CD4-positive, CD25-positive, alpha-beta regulatory T cell (primary cell): ENCODE results near the gene RAPGEF4. TPM values are rescaled to one million over a fixed set of nuclear protein-coding genes. Genes with fewer than 3 reads are reported as not detected.

Experiments
- ATAC-seq, 2 donors: fragments of 150-1000 bp; cut with Tn5 transposase; one replicate each; pipeline ENCODE4 v1.10.0; 2021; ENCODE audit warnings: low read depth in 2 of 2, moderate number of reproducible peaks in 2 of 2, moderate library complexity in 1 of 2
- DNase-seq, 3 donors: peaks; one replicate each; pipeline versions ENCODE4 v3.0.0 to v3.0.0-alpha.2; 2012 to 2022; ENCODE audit warnings: mixed read lengths in 1 of 3
- H3K27ac ChIP-seq: one replicate; pipeline ENCODE4 v1.7.0; 2013; ENCODE audit warnings: mild to moderate bottlenecking, low read length; ENCODE audit not compliant: insufficient read depth, poor library complexity, severe bottlenecking
- H3K27me3 ChIP-seq: one replicate; pipeline ENCODE4 v1.7.0; 2013; ENCODE audit warnings: low read length; ENCODE audit not compliant: control insufficient read depth, insufficient read depth
- H3K36me3 ChIP-seq: one replicate; pipeline ENCODE4 v1.7.0; 2013; ENCODE audit warnings: mild to moderate bottlenecking, low read length, moderate library complexity; ENCODE audit not compliant: control insufficient read depth, insufficient read depth
- H3K4me1 ChIP-seq: 2 replicates; pipeline ENCODE4 v1.7.0; 2013; ENCODE audit warnings: mild to moderate bottlenecking, low read length; ENCODE audit not compliant: insufficient read depth, control insufficient read depth, poor library complexity, severe bottlenecking
- H3K4me3 ChIP-seq: one replicate; pipeline ENCODE4 v1.7.0; 2013; ENCODE audit warnings: low read depth, mild to moderate bottlenecking, low read length, moderate library complexity
- H3K9me3 ChIP-seq, 2 experiments: 1 replicate in 1 of 2; 2 replicates in 1 of 2; pipeline ENCODE4 v1.7.0; 2013; ENCODE audit warnings: low read length in 2 of 2, mild to moderate bottlenecking in 1 of 2, moderate library complexity in 1 of 2; ENCODE audit not compliant: control insufficient read depth in 2 of 2
- H3K27ac Mint-ChIP-seq, 3 donors: one replicate each; pipeline ENCODE4 v1.8.0; 2020 to 2022; ENCODE audit warnings: mild to moderate bottlenecking in 3 of 3, mixed read lengths in 3 of 3, moderate library complexity in 2 of 3
- H3K27me3 Mint-ChIP-seq: one replicate; pipeline ENCODE4 v1.8.0; 2022; ENCODE audit warnings: mild to moderate bottlenecking, mixed read lengths
- H3K36me3 Mint-ChIP-seq: one replicate; pipeline ENCODE4 v1.8.0; 2020; ENCODE audit warnings: mixed read lengths
- H3K4me1 Mint-ChIP-seq, 4 donors: one replicate each; pipeline ENCODE4 v1.8.0; 2020 to 2022; ENCODE audit warnings: mixed read lengths in 4 of 4, mild to moderate bottlenecking in 1 of 4
- H3K4me3 Mint-ChIP-seq, 4 donors: one replicate each; pipeline ENCODE4 v1.8.0; 2020 to 2022; ENCODE audit warnings: mild to moderate bottlenecking in 4 of 4, mixed read lengths in 4 of 4, moderate library complexity in 3 of 4
- H3K9me3 Mint-ChIP-seq, 7 donors: one replicate each; pipeline ENCODE4 v1.8.0; 2020 to 2022; ENCODE audit warnings: mixed read lengths in 7 of 7, mild to moderate bottlenecking in 3 of 7, moderate library complexity in 2 of 7
- polyA plus RNA-seq, 4 donors: library from polyadenylated mRNA; unstranded; fragments of 300-500 nt; fragmentation: Illumina TruSeq; gene quantifications; one replicate each; pipeline ENCODE4 v1.2.3, GENCODE V29; 2021
- total RNA-seq: library from RNA; stranded (reverse); gene quantifications from one replicate; pipeline ENCODE4 v1.2.3, GENCODE V29; 2022

RAPGEF4 gene
- total and polyA plus RNA-seq, 5 donors from 2014 or later: 1.4 TPM; not detected in 4

- Histone ChIP-seq H3K27ac (no peak overlapping the region), H3K9me3 (no peaks in the 10 kb centered on the region), H3K36me3 (no peaks in the 10 kb centered on the region), H3K4me3 (no peak overlapping the region), H3K27me3 (no peaks in the 10 kb centered on the region), H3K4me1 (no peaks in the 10 kb centered on the region)
- peaks cover 0 to 14% (median 0%) of the 10 kb centered on the region in 7 donors for H3K9me3 Mint-ChIP-seq
- peaks cover 4% of the 10 kb centered on the region for H3K36me3 Mint-ChIP-seq
- H3K4me1 Mint-ChIP-seq: no peaks in the 10 kb centered on the region
- DNase-seq (no peak), ATAC-seq (no peak)
- H3K4me3 Mint-ChIP-seq: no peak overlapping the region
- H3K27me3 Mint-ChIP-seq: peaks cover 4% of the 10 kb centered on the region
- H3K27ac Mint-ChIP-seq: no peak overlapping the region
These were observed 142.2 kb downstream of the RAPGEF4 start for GRCh38 chr2:172877826-172878225.

DNA sequence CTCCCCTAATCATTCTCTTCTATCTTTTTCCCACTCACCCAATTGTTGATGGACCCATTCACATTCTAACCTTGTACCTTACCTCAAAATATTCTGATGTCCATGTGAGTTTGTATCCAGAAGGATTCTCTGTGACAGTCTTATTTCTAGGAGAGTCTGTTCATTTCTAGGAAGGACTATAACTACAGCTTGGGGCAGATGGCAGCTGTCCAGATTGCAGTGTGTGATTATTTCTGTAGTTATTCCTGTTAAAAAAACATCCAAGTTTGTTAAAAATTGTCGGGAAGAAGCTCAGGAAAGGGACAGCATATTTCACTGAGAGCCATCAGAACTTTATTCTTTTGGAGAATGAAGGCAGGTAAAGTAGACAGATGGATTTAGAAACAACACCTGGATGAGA lies 142.6 kb downstream of the RAPGEF4 start:
- H3K4me3 Mint-ChIP-seq: no peak overlapping the region
- no peak overlapping the region for H3K27ac Mint-ChIP-seq
- no peak for ATAC-seq

DNA sequence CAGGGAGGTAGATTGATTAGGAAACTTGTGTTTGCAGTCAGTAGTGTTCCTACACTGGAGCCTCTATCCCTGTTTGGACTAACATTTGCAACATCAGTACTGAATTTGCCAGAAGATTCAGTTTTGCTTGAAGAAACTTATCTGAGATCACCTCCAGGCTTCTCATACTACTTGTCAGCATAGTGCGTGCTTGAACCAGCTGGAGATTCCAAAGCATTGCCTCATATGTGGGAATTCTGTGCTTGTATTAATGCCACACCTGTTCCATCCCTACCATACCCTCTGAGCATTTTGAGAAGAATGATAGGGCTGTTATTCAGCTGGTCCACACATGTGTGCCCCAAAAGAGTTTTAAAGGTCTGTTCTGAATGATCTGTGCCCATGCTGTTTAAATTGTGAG lies 148.7 kb downstream of the RAPGEF4 start:
- no peaks in the 10 kb centered on the region for H3K4me1 ChIP-seq
- no peak overlapping the region for H3K27ac ChIP-seq
- no peaks in the 10 kb centered on the region for H3K9me3 ChIP-seq
- no peaks in the 10 kb centered on the region for H3K4me1 Mint-ChIP-seq
- ATAC-seq (no peak), DNase-seq (no peak)
- no peaks in the 10 kb centered on the region for H3K36me3 ChIP-seq
- no peak overlapping the region for H3K4me3 ChIP-seq
- no peaks in the 10 kb centered on the region for H3K27me3 ChIP-seq
- no peak overlapping the region for H3K27ac Mint-ChIP-seq
- H3K9me3 Mint-ChIP-seq: peaks cover 0 to 3% (median 0%) of the 10 kb centered on the region in 7 donors
- peaks cover 12% of the 10 kb centered on the region for H3K27me3 Mint-ChIP-seq
- H3K4me3 Mint-ChIP-seq: no peak overlapping the region
- no peaks in the 10 kb centered on the region for H3K36me3 Mint-ChIP-seq

More for the DNA sequence above, 142.6 kb downstream of the RAPGEF4 start:
- H3K27ac ChIP-seq: no peak overlapping the region
- no peak for DNase-seq
- H3K9me3 Mint-ChIP-seq: peaks cover 0 to 14% (median 0%) of the 10 kb centered on the region in 7 donors
- no peaks in the 10 kb centered on the region for H3K36me3 ChIP-seq
- H3K27me3 Mint-ChIP-seq: peaks cover 4% of the 10 kb centered on the region
- H3K36me3 Mint-ChIP-seq: peaks cover 4% of the 10 kb centered on the region
- no peak overlapping the region for H3K4me3 ChIP-seq
- H3K4me1 Mint-ChIP-seq: no peaks in the 10 kb centered on the region
- H3K9me3 ChIP-seq: no peaks in the 10 kb centered on the region
- H3K4me1 ChIP-seq: no peaks in the 10 kb centered on the region
- no peaks in the 10 kb centered on the region for H3K27me3 ChIP-seq

DNA sequence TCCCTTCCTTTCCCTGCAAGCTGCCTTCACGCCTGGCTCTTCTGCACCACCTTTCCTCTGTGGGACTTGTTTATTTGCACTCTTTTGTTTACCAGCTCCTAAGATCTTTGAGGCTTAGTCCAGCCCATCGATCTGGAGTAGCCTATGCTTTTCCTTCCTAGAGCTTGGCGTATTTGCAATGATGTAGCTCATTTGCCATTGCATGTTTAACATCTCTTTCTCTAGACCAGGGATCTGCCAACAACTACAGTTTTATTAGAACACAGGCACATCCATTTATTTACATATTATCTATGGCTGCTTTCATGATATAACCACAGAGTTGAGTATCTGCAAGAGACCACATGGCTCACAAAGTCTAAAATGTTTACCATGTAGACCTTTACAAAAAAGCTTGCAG lies 150.4 kb downstream of the RAPGEF4 start:
- Histone ChIP-seq H3K27me3 (no peaks in the 10 kb centered on the region), H3K9me3 (no peaks in the 10 kb centered on the region), H3K27ac (no peak overlapping the region), H3K36me3 (no peaks in the 10 kb centered on the region), H3K4me3 (no peak overlapping the region), H3K4me1 (no peaks in the 10 kb centered on the region)
- Mint-ChIP-seq H3K27me3 (peaks cover 12% of the 10 kb centered on the region), H3K4me1 (no peaks in the 10 kb centered on the region), H3K36me3 (no peaks in the 10 kb centered on the region), H3K27ac (no peak overlapping the region), H3K9me3 (peaks cover 0 to 3% (median 0%) of the 10 kb centered on the region in 7 donors), H3K4me3 (no peak overlapping the region)
- DNase-seq (no peak), ATAC-seq (no peak)

GRCh38 chr2:172887280-172887679 lies 151.6 kb downstream of the RAPGEF4 start:
- Histone ChIP-seq H3K27me3 (no peaks in the 10 kb centered on the region), H3K27ac (no peak overlapping the region), H3K36me3 (no peaks in the 10 kb centered on the region), H3K4me1 (no peaks in the 10 kb centered on the region), H3K4me3 (no peak overlapping the region), H3K9me3 (no peaks in the 10 kb centered on the region)
- no peak overlapping the region for H3K27ac Mint-ChIP-seq
- peaks cover 12% of the 10 kb centered on the region for H3K27me3 Mint-ChIP-seq
- no peaks in the 10 kb centered on the region for H3K36me3 Mint-ChIP-seq
- no peaks in the 10 kb centered on the region for H3K4me1 Mint-ChIP-seq
- no peak overlapping the region for H3K4me3 Mint-ChIP-seq
- ATAC-seq (no peak), DNase-seq (no peak)
- no peaks in the 10 kb centered on the region for H3K9me3 Mint-ChIP-seq

DNA sequence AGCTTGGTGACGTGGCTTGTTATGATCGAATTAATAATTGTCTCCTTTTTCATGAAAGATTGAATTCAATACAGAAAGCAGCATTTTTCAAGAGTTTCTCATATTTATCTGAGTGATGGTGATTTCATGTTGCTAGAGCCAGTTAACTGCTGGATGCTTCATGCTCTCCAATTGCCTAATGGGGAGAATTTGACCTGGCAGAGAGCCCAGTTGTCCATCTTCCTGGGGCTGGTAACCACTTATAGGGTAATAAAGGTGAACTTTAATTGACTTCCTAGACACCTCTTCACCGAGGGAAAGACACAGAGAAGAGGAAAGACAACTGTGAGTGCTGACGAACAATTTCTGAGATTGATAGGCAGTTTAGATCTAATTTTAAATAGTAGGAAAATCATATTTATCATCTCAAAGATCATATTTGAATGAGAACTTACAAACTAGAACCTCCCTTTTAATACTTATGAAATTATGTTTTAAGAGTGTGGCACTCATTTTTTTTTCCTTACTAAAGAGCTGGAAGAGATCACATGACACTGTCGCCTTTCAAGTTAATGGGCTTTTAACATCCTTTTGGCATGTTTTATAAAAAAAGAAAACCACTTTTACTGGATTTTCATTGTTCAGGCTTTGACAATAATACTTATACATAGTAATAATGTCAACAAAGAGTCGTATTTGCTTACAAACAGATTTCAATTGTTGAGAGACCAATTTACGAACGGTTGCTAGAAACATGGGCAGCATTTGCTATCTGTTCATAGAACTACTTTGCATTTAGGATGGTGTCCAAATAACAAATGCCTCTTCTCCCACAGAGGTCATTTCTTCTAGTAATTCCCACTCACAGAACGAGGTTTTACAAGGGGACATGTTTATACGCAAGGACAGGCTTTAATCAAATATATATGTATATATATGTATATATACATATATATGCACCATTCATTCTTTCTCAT lies 153.3 kb downstream of the RAPGEF4 start:
- H3K9me3 Mint-ChIP-seq: no peaks in the 10 kb centered on the region
- H3K27ac ChIP-seq: no peak overlapping the region
- H3K27me3 ChIP-seq: no peaks in the 10 kb centered on the region
- no peaks in the 10 kb centered on the region for H3K4me1 Mint-ChIP-seq
- no peak overlapping the region for H3K4me3 ChIP-seq
- no peak for ATAC-seq
- no peak overlapping the region for H3K4me3 Mint-ChIP-seq
- no peak overlapping the region for H3K27ac Mint-ChIP-seq
- H3K9me3 ChIP-seq: no peaks in the 10 kb centered on the region
- DNase-seq: no peak
- no peaks in the 10 kb centered on the region for H3K36me3 Mint-ChIP-seq
- H3K36me3 ChIP-seq: no peaks in the 10 kb centered on the region
- H3K27me3 Mint-ChIP-seq: peaks cover 9% of the 10 kb centered on the region
- no peaks in the 10 kb centered on the region for H3K4me1 ChIP-seq

DNA sequence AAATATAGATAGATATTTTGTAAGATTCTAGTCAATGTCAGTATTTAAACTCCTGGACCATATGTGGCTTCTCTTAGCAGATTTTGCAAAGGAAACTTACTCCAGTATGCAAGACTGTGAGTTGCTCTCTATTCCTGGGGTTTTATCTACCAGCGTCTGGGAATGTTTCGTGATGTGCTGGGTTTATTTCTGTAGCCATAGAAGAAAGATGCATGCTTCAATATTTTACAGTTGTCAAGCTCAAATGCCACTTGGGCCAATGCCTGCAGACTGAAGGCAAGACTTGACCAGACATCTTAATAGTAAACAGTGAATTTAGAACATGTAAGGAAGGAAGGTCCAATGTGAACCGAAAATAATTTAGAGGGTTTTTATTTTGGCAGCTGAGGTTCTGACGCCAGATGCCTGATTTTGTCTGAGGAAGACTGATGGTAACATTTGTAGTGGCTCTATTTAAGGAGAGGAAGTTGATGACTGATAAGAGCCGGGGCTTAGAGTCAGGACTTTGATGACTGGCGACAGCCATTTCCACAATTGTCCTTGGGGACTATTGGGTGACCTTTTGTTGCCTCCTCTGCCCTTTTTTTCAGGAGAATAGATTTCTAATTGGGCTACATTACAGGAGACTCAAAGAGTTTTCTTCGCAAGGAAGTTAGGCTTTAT lies 154.3 kb downstream of the RAPGEF4 start:
- Histone ChIP-seq H3K27ac (no peak overlapping the region), H3K4me1 (no peaks in the 10 kb centered on the region), H3K4me3 (no peak overlapping the region), H3K36me3 (no peaks in the 10 kb centered on the region), H3K27me3 (no peaks in the 10 kb centered on the region), H3K9me3 (no peaks in the 10 kb centered on the region)
- ATAC-seq (no peak), DNase-seq (no peak)
- Mint-ChIP-seq H3K27me3 (peaks cover 9% of the 10 kb centered on the region), H3K9me3 (no peaks in the 10 kb centered on the region), H3K27ac (no peak overlapping the region), H3K36me3 (no peaks in the 10 kb centered on the region), H3K4me1 (no peaks in the 10 kb centered on the region), H3K4me3 (no peak overlapping the region)
